ENCODE data around the gene OBP2A. TPM values are rescaled to one million over a fixed set of nuclear protein-coding genes. Genes with fewer than 3 reads are reported as not detected.
"Not testable (repeated sequence)": the region's sequence is repeated elsewhere in the genome, so short reads cannot be mapped to it uniquely, and the experiment has no call there.

Gene OBP2A
- total RNA-seq, 1 donor from 2014 or later: not detected

DNA sequence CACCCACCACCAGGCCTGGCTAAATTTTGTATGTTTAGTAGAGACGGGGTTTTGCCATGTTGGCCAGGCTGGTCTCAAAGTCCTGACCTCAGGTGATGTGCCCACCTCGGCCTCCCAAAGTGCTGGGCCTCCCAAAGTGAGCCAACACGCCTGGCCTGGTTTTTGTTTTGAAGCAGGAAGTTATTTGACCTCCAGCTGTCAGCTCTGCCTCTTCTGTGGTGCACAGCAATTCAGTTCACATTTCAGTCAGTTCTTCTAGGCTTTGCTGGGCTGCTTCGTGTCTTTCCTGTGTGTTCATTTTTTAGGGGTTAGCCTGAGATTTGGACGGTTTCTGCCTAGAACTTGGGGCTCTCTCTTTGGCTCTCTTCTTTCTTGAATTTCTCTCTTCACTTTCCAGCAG lies 15.8 kb upstream of the OBP2A start:
- Mint-ChIP-seq H3K4me3 (no peak overlapping the region), H3K9me3 (no peaks in the 10 kb centered on the region), H3K27ac (ENCODE audit: unreplicated experiment) (no peak overlapping the region)

DNA sequence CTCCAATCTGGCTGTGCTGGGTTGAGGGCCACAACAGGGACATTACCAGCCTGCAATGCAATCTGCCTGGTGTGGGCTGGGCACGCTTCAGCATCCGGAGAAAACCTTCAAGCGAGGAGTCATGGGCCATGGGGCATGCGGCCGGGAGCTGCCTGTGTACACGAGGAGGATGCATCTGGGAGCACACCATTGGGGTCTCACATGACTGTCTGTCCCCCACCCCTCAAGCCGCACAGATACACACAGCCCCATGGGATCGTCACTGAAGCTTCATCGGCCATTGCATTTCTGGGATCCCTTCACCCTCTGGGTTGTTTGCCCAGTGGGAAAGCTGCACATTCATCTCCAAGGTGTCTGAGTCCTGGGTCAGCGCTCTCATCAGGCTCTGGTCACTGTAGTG lies 14.8 kb upstream of the OBP2A start:
- TF ChIP-seq, protein P1, sequence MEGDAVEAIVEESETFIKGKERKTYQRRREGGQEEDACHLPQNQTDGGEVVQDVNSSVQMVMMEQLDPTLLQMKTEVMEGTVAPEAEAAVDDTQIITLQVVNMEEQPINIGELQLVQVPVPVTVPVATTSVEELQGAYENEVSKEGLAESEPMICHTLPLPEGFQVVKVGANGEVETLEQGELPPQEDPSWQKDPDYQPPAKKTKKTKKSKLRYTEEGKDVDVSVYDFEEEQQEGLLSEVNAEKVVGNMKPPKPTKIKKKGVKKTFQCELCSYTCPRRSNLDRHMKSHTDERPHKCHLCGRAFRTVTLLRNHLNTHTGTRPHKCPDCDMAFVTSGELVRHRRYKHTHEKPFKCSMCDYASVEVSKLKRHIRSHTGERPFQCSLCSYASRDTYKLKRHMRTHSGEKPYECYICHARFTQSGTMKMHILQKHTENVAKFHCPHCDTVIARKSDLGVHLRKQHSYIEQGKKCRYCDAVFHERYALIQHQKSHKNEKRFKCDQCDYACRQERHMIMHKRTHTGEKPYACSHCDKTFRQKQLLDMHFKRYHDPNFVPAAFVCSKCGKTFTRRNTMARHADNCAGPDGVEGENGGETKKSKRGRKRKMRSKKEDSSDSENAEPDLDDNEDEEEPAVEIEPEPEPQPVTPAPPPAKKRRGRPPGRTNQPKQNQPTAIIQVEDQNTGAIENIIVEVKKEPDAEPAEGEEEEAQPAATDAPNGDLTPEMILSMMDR (conservative IDR thresholded peaks at IDR 0.05): no peak
- H3K4me3 Mint-ChIP-seq: no peak overlapping the region
- no peak for DNase-seq (ENCODE audit: low read depth, low spot score)
- no peak overlapping the region for H3K27ac Mint-ChIP-seq (ENCODE audit: unreplicated experiment)
- H3K36me3 Mint-ChIP-seq (ENCODE audit: low read depth): no peaks in the 10 kb centered on the region
- peaks cover 4% of the 10 kb centered on the region for H3K4me1 Mint-ChIP-seq
- H3K9me3 Mint-ChIP-seq: no peaks in the 10 kb centered on the region
- peaks cover 3% of the 10 kb centered on the region for H3K27me3 Mint-ChIP-seq (ENCODE audit: low read depth)

More for the DNA sequence above, 15.8 kb upstream of the OBP2A start:
- TF ChIP-seq, protein P1 (conservative IDR thresholded peaks at IDR 0.05): no peak
- DNase-seq (ENCODE audit: low read depth, low spot score): no peak
- peaks cover 3% of the 10 kb centered on the region for H3K27me3 Mint-ChIP-seq (ENCODE audit: low read depth)
- H3K4me1 Mint-ChIP-seq: peaks cover 4% of the 10 kb centered on the region
- H3K36me3 Mint-ChIP-seq (ENCODE audit: low read depth): no peaks in the 10 kb centered on the region

DNA sequence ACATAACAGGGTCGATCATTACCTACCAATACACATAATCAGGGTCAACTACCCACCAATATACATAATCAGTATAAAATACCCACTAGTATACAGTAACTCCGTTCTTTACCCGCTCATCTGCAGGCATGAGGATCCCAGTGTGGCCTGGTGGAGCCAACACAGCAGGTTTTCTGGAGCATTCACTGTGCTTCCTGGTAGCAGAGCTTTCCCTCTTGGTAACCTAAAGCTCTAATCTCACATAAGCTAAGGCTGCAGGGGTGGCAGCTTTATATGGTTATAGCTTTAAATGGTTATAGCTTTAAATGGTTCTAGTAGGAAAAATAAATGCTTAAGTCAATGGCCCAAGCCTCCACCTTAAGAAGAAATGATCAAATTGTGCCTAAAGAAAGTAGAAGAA lies 12.8 kb upstream of the OBP2A start:
- H3K9me3 Mint-ChIP-seq: no peaks in the 10 kb centered on the region
- no peak overlapping the region for H3K27ac Mint-ChIP-seq (ENCODE audit: unreplicated experiment)
- H3K36me3 Mint-ChIP-seq (ENCODE audit: low read depth): no peaks in the 10 kb centered on the region
- peaks cover 19% of the 10 kb centered on the region for H3K27me3 Mint-ChIP-seq (ENCODE audit: low read depth)
- TF ChIP-seq, protein P1 (conservative IDR thresholded peaks at IDR 0.05): no peak
- no peak for DNase-seq (ENCODE audit: low read depth, low spot score)
- H3K4me3 Mint-ChIP-seq: no peak overlapping the region
- H3K4me1 Mint-ChIP-seq: peaks cover 4% of the 10 kb centered on the region

DNA sequence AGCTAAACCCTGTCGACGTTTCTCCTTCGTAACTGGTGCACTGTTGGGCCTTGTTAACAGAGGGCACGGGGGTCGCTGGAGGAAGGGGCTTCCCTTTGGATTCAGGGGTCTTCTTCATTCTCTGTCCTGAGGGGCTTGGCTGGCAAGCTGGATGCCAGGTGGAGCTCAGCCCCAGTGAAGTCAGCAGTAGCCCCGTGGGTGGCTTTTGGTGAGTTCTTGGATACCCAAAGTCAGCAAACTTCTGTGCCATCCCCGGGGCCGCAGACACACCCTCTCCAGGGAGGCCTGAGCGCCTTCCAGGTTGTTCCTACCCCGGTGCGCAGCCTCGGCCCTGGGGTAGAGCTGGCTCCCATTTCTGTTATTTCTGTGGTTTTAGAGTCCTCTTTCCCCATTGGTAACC lies 12.3 kb upstream of the OBP2A start:
- Mint-ChIP-seq H3K27ac (ENCODE audit: unreplicated experiment) (no peak overlapping the region), H3K4me1 (peaks cover 4% of the 10 kb centered on the region), H3K27me3 (ENCODE audit: low read depth) (peaks cover 24% of the 10 kb centered on the region), H3K9me3 (no peaks in the 10 kb centered on the region), H3K4me3 (no peak overlapping the region), H3K36me3 (ENCODE audit: low read depth) (no peaks in the 10 kb centered on the region)
- TF ChIP-seq, protein P1 (conservative IDR thresholded peaks at IDR 0.05): no peak
- no peak for DNase-seq (ENCODE audit: low read depth, low spot score)

- peaks cover 28% of the 10 kb centered on the region for H3K27me3 Mint-ChIP-seq (ENCODE audit: low read depth)
- not testable (repeated sequence) for H3K9me3 Mint-ChIP-seq; H3K27ac Mint-ChIP-seq (ENCODE audit: unreplicated experiment); DNase-seq (ENCODE audit: low read depth, low spot score); H3K4me1 Mint-ChIP-seq; H3K36me3 Mint-ChIP-seq (ENCODE audit: low read depth); H3K4me3 Mint-ChIP-seq
Measured at GRCh38 chr9:135534192-135534711, 11.7 kb upstream of the OBP2A start.

GRCh38 chr9:135534826-135535225 lies 11.1 kb upstream of the OBP2A start:
- H3K27me3 Mint-ChIP-seq (ENCODE audit: low read depth): peaks cover 32% of the 10 kb centered on the region
- H3K4me1 Mint-ChIP-seq; H3K4me3 Mint-ChIP-seq; H3K36me3 Mint-ChIP-seq (ENCODE audit: low read depth); DNase-seq (ENCODE audit: low read depth, low spot score); H3K27ac Mint-ChIP-seq (ENCODE audit: unreplicated experiment); H3K9me3 Mint-ChIP-seq: not testable (repeated sequence)

- not testable (repeated sequence) for H3K9me3 Mint-ChIP-seq; H3K36me3 Mint-ChIP-seq (ENCODE audit: low read depth); DNase-seq (ENCODE audit: low read depth, low spot score); H3K4me3 Mint-ChIP-seq; H3K4me1 Mint-ChIP-seq; H3K27ac Mint-ChIP-seq (ENCODE audit: unreplicated experiment)
- H3K27me3 Mint-ChIP-seq (ENCODE audit: low read depth): peaks cover 39% of the 10 kb centered on the region
Measured at GRCh38 chr9:135535631-135536030, 10.3 kb upstream of the OBP2A start.
